HTR-8/SVneo (cell line): ENCODE data around the gene CALML4.
"Not testable (repeated sequence)": the region's sequence is repeated elsewhere in the genome, so short reads cannot be mapped to it uniquely, and the experiment has no call there.

Experiments used
- DNase-seq: peaks from one replicate; pipeline ENCODE4 v3.0.0; 2011; ENCODE audit warnings: low spot score, mixed read lengths; ENCODE audit not compliant: insufficient read length
- FAIRE-seq: peaks from 2 replicates; lab custom pipeline; 2011; peaks lifted over from hg19 to GRCh38; lab: Jason Lieb, UNC

Gene CALML4

GRCh38 chr15:68227643-68228142 lies 22.6 kb upstream of the CALML4 start:
- no peak for DNase-seq
- no peak for FAIRE-seq

GRCh38 chr15:68225442-68225841 lies 20.3 kb upstream of the CALML4 start:
- not testable (repeated sequence) for DNase-seq, FAIRE-seq

DNA sequence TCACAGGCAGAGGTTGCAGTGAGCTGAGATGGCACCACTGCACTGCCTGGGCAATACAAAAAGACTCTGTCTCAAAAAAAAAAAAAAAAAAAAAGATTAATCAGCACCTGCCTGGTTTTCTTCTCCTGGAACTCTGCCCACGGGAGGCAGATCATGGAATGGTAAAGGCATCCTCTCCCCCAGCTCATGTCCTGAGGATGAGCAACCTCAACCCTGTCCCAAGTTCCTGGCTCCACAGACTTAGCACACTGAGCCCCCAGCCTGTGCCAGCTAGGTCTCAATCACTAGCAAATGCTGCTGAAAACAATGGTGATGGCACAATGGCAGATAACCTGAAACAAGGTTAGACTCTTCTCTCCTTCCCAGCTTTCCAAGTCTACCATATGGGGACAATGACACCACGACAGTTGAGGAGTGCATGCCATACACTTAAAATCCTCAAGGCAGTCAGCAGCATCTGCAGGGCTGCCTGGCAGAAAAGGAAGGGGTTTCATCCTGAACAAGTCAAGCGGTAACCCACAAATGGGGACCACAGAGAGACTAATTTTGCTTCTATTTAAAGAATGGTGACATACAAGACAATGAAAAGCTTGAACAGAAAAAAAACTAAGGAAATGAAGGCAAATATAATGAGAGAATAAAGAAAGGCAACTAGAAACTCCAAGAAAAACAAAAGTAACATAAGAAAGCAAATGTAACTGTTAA lies 19.6 kb upstream of the CALML4 start:
- DNase-seq (no peak), FAIRE-seq (no peak)

GRCh38 chr15:68224108-68224507 lies 19.0 kb upstream of the CALML4 start:
- FAIRE-seq (no peak), DNase-seq (no peak)

DNA sequence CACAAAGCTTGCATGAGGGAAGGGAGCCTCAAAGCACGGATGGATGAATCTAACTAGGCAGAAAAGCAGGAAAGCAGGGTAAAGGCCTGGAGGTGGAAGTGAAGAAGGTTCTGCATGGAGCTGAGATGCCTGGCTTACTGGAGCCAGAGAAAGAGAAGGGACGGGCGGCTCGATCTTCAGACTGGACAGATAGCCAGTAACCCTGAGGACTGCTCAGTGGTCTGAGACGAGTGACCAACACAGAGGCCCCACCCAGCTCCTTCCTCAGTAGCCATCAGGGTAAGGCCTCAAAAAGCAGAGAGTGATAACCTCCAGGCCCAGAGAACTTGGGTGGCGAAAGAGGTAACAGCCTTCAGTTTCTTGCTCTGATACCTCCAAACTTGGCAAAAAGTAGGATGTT lies 18.0 kb upstream of the CALML4 start:
- no peak for FAIRE-seq
- DNase-seq, result no peak

GRCh38 chr15:68222432-68222743 lies 17.3 kb upstream of the CALML4 start:
- not testable (repeated sequence) for FAIRE-seq, DNase-seq

DNA sequence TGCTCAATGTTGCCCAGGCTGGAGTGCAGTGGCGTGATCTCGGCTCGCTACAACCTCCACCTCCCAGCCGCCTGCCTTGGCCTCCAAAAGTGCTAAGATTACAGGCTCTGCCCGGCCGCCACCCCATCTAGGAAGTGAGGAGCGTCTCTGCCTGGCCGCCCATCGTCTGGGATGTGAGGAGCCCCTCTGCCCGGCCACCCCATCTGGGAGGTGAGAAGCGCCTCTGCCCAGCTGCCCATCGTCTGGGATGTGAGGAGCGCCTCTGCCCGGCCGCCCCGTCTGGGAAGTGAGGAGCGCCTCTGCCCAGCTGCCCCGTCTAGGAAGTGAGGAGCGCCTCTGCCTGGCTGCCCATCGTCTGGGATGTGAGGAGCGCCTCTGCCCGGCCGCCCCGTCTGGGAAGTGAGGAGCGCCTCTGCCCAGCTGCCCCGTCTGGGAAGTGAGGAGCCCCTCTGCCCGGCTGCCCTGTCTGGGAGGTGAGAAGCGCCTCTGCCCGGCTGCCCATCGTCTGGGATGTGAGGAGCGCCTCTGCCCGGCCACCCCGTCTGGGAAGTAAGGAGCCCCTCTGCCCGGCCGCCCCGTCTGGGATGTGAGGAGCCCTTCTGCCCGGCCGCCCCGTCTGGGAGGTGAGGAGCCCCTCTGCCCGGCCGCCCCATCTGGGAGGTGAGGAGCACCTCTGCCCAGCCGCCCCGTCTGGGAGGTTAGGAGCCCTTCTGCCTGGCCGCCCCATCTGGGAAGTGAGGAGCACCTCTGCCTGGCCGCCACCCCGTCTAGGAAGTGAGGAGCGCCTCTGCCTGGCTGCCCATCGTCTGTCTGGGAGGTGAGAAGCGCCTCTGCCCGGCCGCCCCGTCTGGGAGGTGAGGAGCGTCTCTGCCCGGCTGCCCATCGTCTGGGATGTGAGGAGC lies 16.6 kb upstream of the CALML4 start:
- not testable (repeated sequence) for DNase-seq, FAIRE-seq

DNA sequence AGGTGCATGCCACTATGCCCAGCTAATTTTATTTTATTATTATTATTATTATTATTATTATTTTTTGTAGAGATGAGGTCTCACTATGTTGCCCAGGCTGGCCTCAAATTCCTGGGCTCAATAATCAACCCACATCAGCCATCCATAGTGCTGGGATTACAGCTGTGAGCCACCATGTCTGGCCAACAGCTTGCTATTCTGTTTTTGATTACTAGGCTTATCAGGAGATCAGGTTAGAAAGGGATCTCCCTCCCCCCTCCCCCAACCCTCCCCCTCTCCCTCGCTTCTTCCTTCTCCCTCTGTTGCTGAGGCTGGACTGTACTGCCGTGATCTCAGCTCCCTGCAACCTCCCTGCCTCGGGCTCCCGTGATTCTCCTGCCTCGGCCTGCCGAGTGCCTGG lies 15.8 kb upstream of the CALML4 start:
- DNase-seq (no peak), FAIRE-seq (no peak)

GRCh38 chr15:68220489-68220888 lies 15.4 kb upstream of the CALML4 start:
- FAIRE-seq (no peak), DNase-seq (no peak)

- no peak for DNase-seq
- no peak for FAIRE-seq
Measured at GRCh38 chr15:68218847-68219798, 14.0 kb upstream of the CALML4 start.

- no peak for FAIRE-seq
- no peak for DNase-seq
Measured at GRCh38 chr15:68218331-68218730, 13.2 kb upstream of the CALML4 start.

DNA sequence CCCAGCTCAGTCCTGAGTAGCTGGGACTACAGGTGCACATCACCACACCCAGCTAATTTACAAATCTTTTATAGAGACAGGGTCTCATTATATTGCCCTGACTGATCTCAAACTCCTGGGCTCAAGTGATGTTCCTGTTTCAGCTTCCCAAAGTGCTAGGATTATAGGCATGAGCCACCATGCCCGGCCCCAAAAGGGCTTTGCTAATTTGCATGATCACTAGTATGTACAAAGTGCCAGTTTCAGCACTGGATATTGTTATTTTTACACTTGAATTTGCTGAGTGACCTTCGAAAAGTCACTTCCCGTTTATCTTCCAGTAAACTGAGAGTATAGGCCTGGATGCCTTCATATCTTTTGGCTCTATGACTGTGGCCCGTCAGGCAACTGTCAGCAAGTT lies 12.2 kb upstream of the CALML4 start:
- FAIRE-seq (no peak), DNase-seq (no peak)

GRCh38 chr15:68214838-68215254 lies 9.7 kb upstream of the CALML4 start:
- FAIRE-seq (no peak), DNase-seq (no peak)

DNA sequence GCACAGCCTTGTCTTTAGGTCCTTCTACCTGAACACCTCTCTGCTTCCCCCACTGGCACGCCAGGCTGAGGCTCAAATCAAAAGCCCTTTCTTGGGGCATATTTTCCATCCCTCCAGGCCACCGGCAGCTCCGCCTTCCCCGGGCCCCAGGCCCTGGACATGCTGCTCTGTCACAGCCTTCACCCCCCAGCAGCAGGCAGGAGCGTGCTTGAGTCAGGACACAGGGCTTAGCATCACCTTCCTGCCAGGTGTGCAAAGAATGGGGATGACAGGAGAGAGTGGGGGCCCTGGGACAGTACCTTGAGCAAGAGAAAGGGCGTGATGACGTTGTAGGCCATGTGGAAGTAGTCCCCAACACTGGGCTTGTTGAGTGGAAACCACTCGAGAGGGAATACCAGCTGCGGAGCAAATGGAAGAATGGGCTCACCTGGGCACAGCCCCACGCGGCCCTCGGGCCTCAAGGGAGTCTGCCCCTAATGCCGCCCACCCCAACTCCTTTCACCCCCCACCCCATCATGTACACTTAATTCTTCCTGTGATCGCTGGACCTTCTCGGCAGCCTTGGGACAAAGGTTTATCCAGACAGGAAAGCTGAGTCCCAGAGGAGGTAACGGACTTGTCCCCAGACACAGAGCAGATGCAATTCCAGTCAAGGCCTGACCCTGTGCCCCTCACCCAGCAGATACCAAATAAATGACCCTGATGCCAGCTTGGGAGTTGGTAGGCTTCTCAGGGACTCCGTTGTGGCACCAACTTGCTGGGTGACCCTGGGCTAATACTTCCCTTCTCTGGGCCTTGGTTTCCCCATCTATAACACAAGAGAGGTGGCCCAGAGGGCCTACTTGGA lies 9.1 kb upstream of the CALML4 start:
- FAIRE-seq, result no peak

DNA sequence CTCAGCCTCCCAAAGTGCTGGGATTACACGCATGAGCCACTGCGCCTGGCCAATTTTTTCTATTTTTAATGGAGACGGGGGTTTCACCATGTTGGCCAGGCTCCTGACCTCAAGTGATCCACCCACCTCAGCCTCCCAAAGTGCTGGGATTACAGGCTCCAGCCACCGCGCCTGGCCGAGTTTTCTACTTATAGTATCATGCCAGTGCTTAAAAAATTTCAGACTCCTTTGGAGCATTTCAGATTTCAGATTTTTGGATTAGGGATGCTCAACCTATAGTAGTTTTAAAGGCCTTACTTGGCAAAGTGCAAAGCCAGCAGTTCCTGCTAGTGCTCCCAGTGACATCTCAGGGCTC lies 8.3 kb upstream of the CALML4 start:
- DNase-seq, FAIRE-seq: not testable (repeated sequence)

More for the DNA sequence above, 9.1 kb upstream of the CALML4 start:
- DNase-seq, result no peak

GRCh38 chr15:68211656-68212320 lies 6.7 kb upstream of the CALML4 start:
- FAIRE-seq, result no peak

GRCh38 chr15:68210821-68211655 lies 5.9 kb upstream of the CALML4 start:
- DNase-seq, result peak; percentile 64
- FAIRE-seq, result peak; percentile 62

More at GRCh38 chr15:68211656-68212320, 6.7 kb upstream of the CALML4 start:
- no peak for DNase-seq

DNA sequence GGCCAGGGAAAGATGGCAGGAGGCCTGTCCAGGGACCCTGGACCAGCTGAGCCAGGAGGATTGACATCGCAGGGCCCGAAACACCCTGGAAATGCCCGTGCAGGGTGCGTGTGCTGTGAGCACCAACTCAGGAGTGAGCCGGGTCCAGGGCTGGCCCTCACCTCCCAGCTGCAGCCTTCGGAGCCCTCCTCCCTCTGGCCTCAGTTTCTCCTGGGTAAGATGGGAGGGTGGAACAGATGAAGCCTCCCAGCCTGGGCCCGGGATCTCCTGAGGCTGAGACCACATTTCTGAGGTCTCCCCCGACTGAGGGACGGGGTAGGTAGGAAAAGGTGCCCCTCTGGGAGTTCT lies 5.3 kb upstream of the CALML4 start:
- no peak for DNase-seq
- FAIRE-seq, result no peak
